Naive thymus-derived CD4-positive, alpha-beta T cell (primary cell): ENCODE measurements around the gene PRKCA. TPM values are rescaled to one million over a fixed set of nuclear protein-coding genes. Genes with fewer than 3 reads are reported as not detected.

Experiments used
- ATAC-seq: fragments of 150-1000 bp; cut with Tn5 transposase; 2 replicates; pipeline ENCODE4 v1.10.0; 2021; ENCODE audit warnings: mild to moderate bottlenecking, moderate library complexity
- CTCF ChIA-PET: fragments of 350-600 bp; sonication (Branson Sonifier 250); formaldehyde crosslinking; loops from one replicate; lab custom pipeline; 2021; ENCODE audit warnings: antibody characterized with exemption; lab: Charles Lee
- POLR2A ChIA-PET: fragments of 350-600 bp; sonication (Branson Sonifier 250); formaldehyde crosslinking; loops from one replicate; lab custom pipeline; 2021; ENCODE audit warnings: antibody characterized with exemption, inconsistent platforms; lab: Charles Lee
- DNase-seq, 9 donors: peaks; one replicate each; pipeline versions ENCODE4 v3.0.0 to v3.0.0-alpha.2; 2020 to 2022; ENCODE audit warnings: mixed read lengths in 1 of 9
- H3K27ac ChIP-seq: one replicate; pipeline ENCODE4 v1.7.0; 2013; ENCODE audit warnings: mild to moderate bottlenecking, low read depth, low read length, moderate library complexity
- H3K27me3 ChIP-seq, 2 donors: one replicate each; pipeline ENCODE4 v1.7.0; 2013; ENCODE audit warnings: low read length in 2 of 2, mild to moderate bottlenecking in 2 of 2, moderate library complexity in 2 of 2; ENCODE audit not compliant: control insufficient read depth in 2 of 2, insufficient read depth in 2 of 2
- H3K36me3 ChIP-seq, 3 experiments: 1 replicate in 2 of 3; 2 replicates in 1 of 3; pipeline ENCODE4 v1.7.0; 2013; ENCODE audit warnings: low read length in 3 of 3, mild to moderate bottlenecking in 3 of 3, moderate library complexity in 1 of 3; ENCODE audit not compliant: insufficient read depth in 3 of 3, control insufficient read depth in 2 of 3
- H3K4me1 ChIP-seq, 2 donors: one replicate each; pipeline ENCODE4 v1.7.0; 2013; ENCODE audit warnings: low read length in 2 of 2, mild to moderate bottlenecking in 2 of 2, moderate library complexity in 1 of 2; ENCODE audit not compliant: control insufficient read depth in 2 of 2, insufficient read depth in 2 of 2
- H3K4me3 ChIP-seq: 2 replicates; pipeline ENCODE4 v1.7.0; 2013; ENCODE audit warnings: mild to moderate bottlenecking, low read length
- H3K9me3 ChIP-seq, 3 experiments: 1 replicate in 2 of 3; 2 replicates in 1 of 3; pipeline ENCODE4 v1.7.0; 2013; ENCODE audit warnings: low read length in 3 of 3; ENCODE audit not compliant: control insufficient read depth in 2 of 3
- H3K27ac Mint-ChIP-seq, 9 donors: one replicate each; pipeline ENCODE4 v1.8.0; 2020 to 2022; ENCODE audit warnings: mixed read lengths in 9 of 9, mild to moderate bottlenecking in 8 of 9, moderate library complexity in 5 of 9, inconsistent platforms in 2 of 9
- H3K27me3 Mint-ChIP-seq, 5 donors: one replicate each; pipeline ENCODE4 v1.8.0; 2021 to 2022; ENCODE audit warnings: mixed read lengths in 5 of 5, mild to moderate bottlenecking in 1 of 5
- H3K36me3 Mint-ChIP-seq, 5 donors: one replicate each; pipeline ENCODE4 v1.8.0; 2020 to 2022; ENCODE audit warnings: mixed read lengths in 5 of 5, mild to moderate bottlenecking in 3 of 5, inconsistent platforms in 1 of 5
- H3K4me1 Mint-ChIP-seq, 7 donors: one replicate each; pipeline ENCODE4 v1.8.0; 2020 to 2022; ENCODE audit warnings: mixed read lengths in 7 of 7, mild to moderate bottlenecking in 3 of 7, inconsistent platforms in 1 of 7
- H3K4me3 Mint-ChIP-seq, 10 donors: one replicate each; pipeline ENCODE4 v1.8.0; 2020 to 2022; ENCODE audit warnings: mild to moderate bottlenecking in 10 of 10, mixed read lengths in 10 of 10, moderate library complexity in 6 of 10, inconsistent platforms in 2 of 10
- H3K9me3 Mint-ChIP-seq, 11 donors: one replicate each; pipeline ENCODE4 v1.8.0; 2020 to 2022; ENCODE audit warnings: mixed read lengths in 11 of 11, mild to moderate bottlenecking in 4 of 11, inconsistent platforms in 1 of 11, moderate library complexity in 1 of 11
- intact Hi-C, 2 donors: fragments of 100-400 bp; cut with micrococcal nuclease; formaldehyde crosslinking; loops; one replicate each; pipeline ENCODE4 v1.15.1; 2023
- polyA plus RNA-seq, 2 donors: library from polyadenylated mRNA; unstranded; fragments of 300-500 nt; fragmentation: Illumina TruSeq; gene quantifications; one replicate each; pipeline ENCODE4 v1.2.3, GENCODE V29; 2021
- total RNA-seq, 6 experiments: library from RNA in 5 of 6; stranded (reverse) in 5 of 6; gene quantifications; 1 replicate in 5 of 6; 2 replicates in 1 of 6; pipeline ENCODE4 v1.2.3 and lab custom pipeline; 2021 to 2026

Gene PRKCA
- total and polyA plus RNA-seq, 7 experiments from 2014 or later = 4.1 to 186 (median 122) TPM

GRCh38 chr17:66583112-66583748 is 280.8 kb downstream of the PRKCA start:
- peaks cover 23 to 84% (median 74%) of the 10 kb centered on the region in 7 donors for H3K4me1 Mint-ChIP-seq
- no peak overlapping the region for H3K4me3 Mint-ChIP-seq
- peaks cover 0 to 9% (median 3%) of the 10 kb centered on the region in 11 donors for H3K9me3 Mint-ChIP-seq
- peaks cover 0 to 6% (median 0%) of the 10 kb centered on the region in 3 experiments for H3K36me3 ChIP-seq
- no peak overlapping the region for H3K4me3 ChIP-seq
- peak overlapping the region in 3 of 9 donors; percentile 5 to 32 (median 17) for H3K27ac Mint-ChIP-seq
- no peaks in the 10 kb centered on the region for H3K27me3 ChIP-seq
- DNase-seq (no peak), ATAC-seq (no peak)
- no peaks in the 10 kb centered on the region for H3K27me3 Mint-ChIP-seq
- no peaks in the 10 kb centered on the region for H3K9me3 ChIP-seq
- H3K27ac ChIP-seq = no peak overlapping the region
- ChIA-PET CTCF (no interaction called here), POLR2A (no interaction called here)
- intact Hi-C loops = no loop called here
- peaks cover 0 to 12% of the 10 kb centered on the region in 2 donors for H3K4me1 ChIP-seq
- H3K36me3 Mint-ChIP-seq = peaks cover 10 to 55% (median 45%) of the 10 kb centered on the region in 5 donors

DNA sequence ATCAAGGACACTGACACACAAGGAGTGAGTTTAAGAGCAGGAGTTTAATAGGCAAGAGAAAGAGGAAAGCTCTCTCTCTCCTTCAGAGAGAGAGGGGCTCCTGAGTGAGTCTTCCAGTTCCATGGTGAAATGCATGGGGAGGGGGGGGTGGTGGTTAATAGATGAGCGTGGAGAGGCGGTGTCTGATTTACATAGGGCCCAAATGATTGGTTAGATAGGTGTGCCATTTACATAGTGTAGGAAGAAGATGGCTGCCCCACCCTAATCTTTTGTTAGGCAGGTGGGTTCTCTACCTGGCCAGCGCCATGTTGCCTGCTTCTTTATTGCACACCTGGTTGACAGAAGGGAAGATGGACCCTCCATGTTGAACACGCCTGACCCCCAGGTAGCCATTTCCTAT is 282.5 kb downstream of the PRKCA start:
- H3K4me3 ChIP-seq = no peak overlapping the region
- H3K4me1 ChIP-seq = peaks cover 0 to 12% of the 10 kb centered on the region in 2 donors
- H3K27me3 ChIP-seq = no peaks in the 10 kb centered on the region
- no peak overlapping the region for H3K27ac ChIP-seq
- H3K9me3 ChIP-seq = no peaks in the 10 kb centered on the region
- H3K27me3 Mint-ChIP-seq = no peaks in the 10 kb centered on the region
- peaks cover 20 to 75% (median 71%) of the 10 kb centered on the region in 7 donors for H3K4me1 Mint-ChIP-seq
- peaks cover 3 to 46% (median 34%) of the 10 kb centered on the region in 5 donors for H3K36me3 Mint-ChIP-seq
- H3K36me3 ChIP-seq = no peaks in the 10 kb centered on the region
- H3K4me3 Mint-ChIP-seq = peak overlapping the region in 4 of 10 donors; percentile 3 to 27 (median 18)
- POLR2A ChIA-PET = interaction anchor here (0.6 kb wide), 1 partner anchor 124 kb away, joined by 8 read pairs; no protein-coding TSS in a partner anchor
- CTCF ChIA-PET = no interaction called here
- intact Hi-C loops = no loop called here
- ATAC-seq (no peak), DNase-seq (no peak)
- H3K9me3 Mint-ChIP-seq = peaks cover 0 to 9% (median 3%) of the 10 kb centered on the region in 11 donors
- peak overlapping the region in 1 of 9 donors; percentile 54 for H3K27ac Mint-ChIP-seq

DNA sequence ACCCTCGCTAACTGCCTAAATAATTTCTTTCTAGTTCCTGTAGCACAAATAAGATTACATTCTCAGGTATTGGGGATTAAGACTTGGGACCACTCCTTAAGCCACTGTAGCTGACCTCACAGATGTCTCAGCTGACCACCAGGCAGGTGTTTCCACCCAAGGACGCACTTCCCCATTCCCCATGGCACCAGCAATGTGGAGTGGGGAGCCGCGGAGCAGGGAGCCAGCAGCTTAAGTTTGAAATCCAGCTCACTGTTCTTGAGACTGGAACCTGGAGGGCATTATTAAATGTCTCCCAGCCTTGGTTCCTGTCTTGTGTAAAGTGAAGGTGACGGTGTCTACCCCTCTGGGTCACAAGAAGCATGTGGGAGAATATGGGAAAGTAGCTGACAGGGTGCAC is 283.1 kb downstream of the PRKCA start:
- H3K4me3 Mint-ChIP-seq = no peak overlapping the region
- ATAC-seq = no peak
- Histone ChIP-seq H3K4me3 (no peak overlapping the region), H3K4me1 (peaks cover 0 to 12% of the 10 kb centered on the region in 2 donors), H3K36me3 (no peaks in the 10 kb centered on the region), H3K27ac (no peak overlapping the region), H3K27me3 (no peaks in the 10 kb centered on the region), H3K9me3 (no peaks in the 10 kb centered on the region)
- peaks cover 22 to 76% (median 71%) of the 10 kb centered on the region in 7 donors for H3K4me1 Mint-ChIP-seq
- CTCF ChIA-PET = no interaction called here
- H3K27ac Mint-ChIP-seq = peak overlapping the region in 3 of 9 donors; percentile 20 to 67 (median 56)
- no peak for DNase-seq
- intact Hi-C loops = no loop called here
- POLR2A ChIA-PET = interaction anchor here (0.6 kb wide), 1 partner anchor 124 kb away, joined by 8 read pairs; no protein-coding TSS in a partner anchor
- peaks cover 3 to 47% (median 32%) of the 10 kb centered on the region in 5 donors for H3K36me3 Mint-ChIP-seq
- H3K27me3 Mint-ChIP-seq = no peaks in the 10 kb centered on the region
- peaks cover 0 to 9% (median 3%) of the 10 kb centered on the region in 11 donors for H3K9me3 Mint-ChIP-seq

GRCh38 chr17:66589892-66590291 is 287.5 kb downstream of the PRKCA start:
- no peak overlapping the region for H3K4me3 ChIP-seq
- H3K4me1 ChIP-seq = peaks cover 0 to 12% of the 10 kb centered on the region in 2 donors
- no peak overlapping the region for H3K27ac ChIP-seq
- H3K27me3 ChIP-seq = no peaks in the 10 kb centered on the region
- no peaks in the 10 kb centered on the region for H3K9me3 ChIP-seq
- ATAC-seq (no peak), DNase-seq (no peak)
- Mint-ChIP-seq H3K9me3 (peaks cover 0 to 8% (median 0%) of the 10 kb centered on the region in 11 donors), H3K4me1 (peaks cover 17 to 63% (median 53%) of the 10 kb centered on the region in 7 donors), H3K36me3 (peaks cover 6 to 40% (median 22%) of the 10 kb centered on the region in 5 donors), H3K4me3 (no peak overlapping the region), H3K27me3 (no peaks in the 10 kb centered on the region), H3K27ac (no peak overlapping the region)
- POLR2A ChIA-PET = interaction anchor here (0.7 kb wide), 1 partner anchor 1174 kb away, joined by 3 read pairs; no protein-coding TSS in a partner anchor
- CTCF ChIA-PET = no interaction called here
- intact Hi-C loops = no loop called here
- peaks cover 0 to 10% (median 0%) of the 10 kb centered on the region in 3 experiments for H3K36me3 ChIP-seq

GRCh38 chr17:66593116-66593515 is 290.7 kb downstream of the PRKCA start:
- H3K27ac ChIP-seq = no peak overlapping the region
- ATAC-seq (no peak), DNase-seq (no peak)
- peaks cover 0 to 10% (median 0%) of the 10 kb centered on the region in 3 experiments for H3K36me3 ChIP-seq
- H3K4me3 ChIP-seq = no peak overlapping the region
- Mint-ChIP-seq H3K4me3 (peak overlapping the region in 1 of 10 donors; percentile 16), H3K27me3 (no peaks in the 10 kb centered on the region), H3K9me3 (peaks cover 0 to 17% (median 0%) of the 10 kb centered on the region in 11 donors), H3K4me1 (peaks cover 7 to 34% (median 25%) of the 10 kb centered on the region in 7 donors), H3K27ac (peak overlapping the region in 1 of 9 donors; percentile 31), H3K36me3 (peaks cover 10 to 46% (median 31%) of the 10 kb centered on the region in 5 donors)
- no peaks in the 10 kb centered on the region for H3K9me3 ChIP-seq
- no peaks in the 10 kb centered on the region for H3K4me1 ChIP-seq
- ChIA-PET POLR2A (no interaction called here), CTCF (no interaction called here)
- intact Hi-C loops = no loop called here
- H3K27me3 ChIP-seq = no peaks in the 10 kb centered on the region

DNA sequence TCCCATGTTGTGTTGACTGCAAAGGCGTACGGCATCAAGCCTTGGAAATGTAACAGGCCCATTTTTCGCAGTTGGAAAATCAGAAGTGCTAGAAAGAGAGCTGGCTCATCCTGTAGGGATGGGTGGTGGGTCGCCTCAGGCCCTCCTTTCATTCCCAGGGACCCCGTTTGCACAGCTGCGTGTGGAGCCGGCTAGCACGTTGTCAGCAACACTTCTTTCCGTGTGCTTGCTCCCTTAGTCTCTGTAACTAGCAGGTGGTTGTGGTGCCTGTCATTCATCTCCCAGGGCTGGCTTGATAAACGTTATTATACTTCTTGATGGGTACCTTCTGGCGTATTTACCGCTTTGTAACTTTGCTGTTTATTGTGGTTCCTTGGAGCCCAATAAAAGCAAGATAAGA is 293.5 kb downstream of the PRKCA start:
- CTCF ChIA-PET = no interaction called here
- POLR2A ChIA-PET = no interaction called here
- Mint-ChIP-seq H3K27me3 (no peaks in the 10 kb centered on the region), H3K4me3 (peak overlapping the region in 1 of 10 donors; percentile 14), H3K4me1 (peaks cover 2 to 20% (median 12%) of the 10 kb centered on the region in 7 donors), H3K27ac (no peak overlapping the region), H3K9me3 (peaks cover 0 to 17% (median 0%) of the 10 kb centered on the region in 11 donors), H3K36me3 (peaks cover 10 to 32% (median 25%) of the 10 kb centered on the region in 5 donors)
- intact Hi-C loops = no loop called here
- ATAC-seq = no peak
- H3K9me3 ChIP-seq = no peaks in the 10 kb centered on the region
- H3K4me1 ChIP-seq = no peaks in the 10 kb centered on the region
- no peaks in the 10 kb centered on the region for H3K27me3 ChIP-seq
- peaks cover 0 to 10% (median 0%) of the 10 kb centered on the region in 3 experiments for H3K36me3 ChIP-seq
- no peak overlapping the region for H3K4me3 ChIP-seq
- DNase-seq = no peak
- no peak overlapping the region for H3K27ac ChIP-seq
